ENCODE results near the gene KCNK15.

DNA sequence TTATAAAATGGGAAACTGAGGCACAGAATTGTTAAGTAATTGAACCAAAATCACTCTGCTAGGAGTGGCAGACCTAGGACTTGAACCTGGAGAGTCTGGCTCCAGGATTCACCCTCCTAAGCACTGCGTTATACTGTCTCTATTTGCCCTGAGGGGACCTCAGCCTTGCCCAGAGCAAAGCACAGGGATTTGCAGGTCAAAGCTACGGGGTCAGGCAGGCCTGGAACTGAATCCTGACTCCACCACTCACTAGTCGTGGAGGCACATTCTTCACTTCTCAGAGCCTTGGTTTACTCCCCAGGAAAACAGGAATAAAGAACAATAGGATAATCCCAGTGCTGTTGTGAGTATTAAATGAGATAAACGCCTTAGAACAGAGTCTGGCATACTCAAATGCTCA, 19.4 kb downstream of the KCNK15 start:
- TF ChIP-seq, protein P1, sequence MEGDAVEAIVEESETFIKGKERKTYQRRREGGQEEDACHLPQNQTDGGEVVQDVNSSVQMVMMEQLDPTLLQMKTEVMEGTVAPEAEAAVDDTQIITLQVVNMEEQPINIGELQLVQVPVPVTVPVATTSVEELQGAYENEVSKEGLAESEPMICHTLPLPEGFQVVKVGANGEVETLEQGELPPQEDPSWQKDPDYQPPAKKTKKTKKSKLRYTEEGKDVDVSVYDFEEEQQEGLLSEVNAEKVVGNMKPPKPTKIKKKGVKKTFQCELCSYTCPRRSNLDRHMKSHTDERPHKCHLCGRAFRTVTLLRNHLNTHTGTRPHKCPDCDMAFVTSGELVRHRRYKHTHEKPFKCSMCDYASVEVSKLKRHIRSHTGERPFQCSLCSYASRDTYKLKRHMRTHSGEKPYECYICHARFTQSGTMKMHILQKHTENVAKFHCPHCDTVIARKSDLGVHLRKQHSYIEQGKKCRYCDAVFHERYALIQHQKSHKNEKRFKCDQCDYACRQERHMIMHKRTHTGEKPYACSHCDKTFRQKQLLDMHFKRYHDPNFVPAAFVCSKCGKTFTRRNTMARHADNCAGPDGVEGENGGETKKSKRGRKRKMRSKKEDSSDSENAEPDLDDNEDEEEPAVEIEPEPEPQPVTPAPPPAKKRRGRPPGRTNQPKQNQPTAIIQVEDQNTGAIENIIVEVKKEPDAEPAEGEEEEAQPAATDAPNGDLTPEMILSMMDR (IDR thresholded peaks at IDR 0.05) = no peak
- no peak for TF ChIP-seq POLR2A (IDR thresholded peaks at IDR 0.05)

All from thyroid gland (tissue), 4 donors.